Cerebellar nuclear complex (tissue), 1 donor: ENCODE measurements around the gene NXF3.
"Not testable (repeated sequence)": the region's sequence is repeated elsewhere in the genome, so short reads cannot be mapped to it uniquely, and the experiment has no call there.

Experiments used
- DNase-seq, 2 experiments: peaks; one replicate each; lab custom pipeline; 2025; lab: John Stamatoyannopoulos, UW

The NXF3 gene

DNA sequence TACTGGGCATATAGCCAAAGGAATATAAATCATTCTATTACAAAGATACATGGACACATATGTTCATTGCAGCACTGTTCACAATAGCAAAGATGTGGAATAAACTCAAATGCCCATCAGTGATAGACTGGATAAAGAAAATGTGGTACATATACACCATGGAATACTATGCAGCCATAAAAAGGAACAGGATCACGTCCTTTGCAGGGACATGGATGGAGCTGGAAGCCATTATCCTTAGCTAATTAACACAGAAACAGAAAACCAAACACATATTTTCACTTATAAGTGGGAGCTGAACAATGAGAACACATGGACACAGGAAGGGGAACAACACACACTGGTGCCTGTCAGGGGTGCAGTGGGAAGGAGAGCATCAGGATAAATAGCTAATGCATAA lies 59.6 kb downstream of the NXF3 start:
- not testable (repeated sequence) for DNase-seq
